Prostate gland (tissue), 2 donors: Measurements from ENCODE around the gene LUZP1. TPM values are rescaled to one million over a fixed set of nuclear protein-coding genes. Genes with fewer than 3 reads are reported as not detected.

Experiments
- DNase-seq: peaks from one replicate; pipeline ENCODE4 v3.0.0-alpha.2; 2019; ENCODE audit warnings: low spot score
- H3K27ac ChIP-seq, 2 donors: fragments of 200-600 bp; sonication (generic); 2 replicates each; pipeline ENCODE4 v1.5.1; 2017 to 2019
- H3K27me3 ChIP-seq: fragments of 200-600 bp; sonication (generic); replicated peaks from 2 replicates; pipeline ENCODE4 v1.5.1; 2019; ENCODE audit not compliant: insufficient read depth
- H3K36me3 ChIP-seq, 2 donors: fragments of 200-600 bp; sonication (generic); 1 replicate in 1 of 2; 2 replicates in 1 of 2; pipeline versions ENCODE4 v1.5.1 to v1.8.1; 2017 to 2019
- H3K4me1 ChIP-seq: fragments of 200-600 bp; sonication (generic); replicated peaks from 2 replicates; pipeline ENCODE4 v1.5.1; 2019
- H3K4me3 ChIP-seq, 2 donors: fragments of 200-600 bp; sonication (generic); 2 replicates each; pipeline ENCODE4 v1.5.1; 2017 to 2019
- H3K9me3 ChIP-seq: fragments of 200-600 bp; sonication (generic); 2 replicates; pipeline ENCODE4 v1.5.1; 2017
- POLR2A ChIP-seq: fragments of 450-650 bp; IDR thresholded peaks from one replicate; pipeline ENCODE4 v1.6.1; 2016; ENCODE audit warnings: antibody characterized with exemption, mild to moderate bottlenecking
- POLR2AphosphoS5 ChIP-seq: sonication (generic); formaldehyde crosslinking; IDR thresholded peaks from one replicate; pipeline ENCODE4 v1.6.1; 2017; ENCODE audit warnings: antibody characterized with exemption
- WGBS: methylation state at CpG from one replicate; pipeline ENCODE4 v1.1.5; 2018; 5-methylcytosine and 5-hydroxymethylcytosine counted together
- intact Hi-C: fragments of 100-400 bp; cut with DNase I; formaldehyde crosslinking; loops from one replicate; pipeline ENCODE4 v1.14.2; 2022
- total RNA-seq, 2 donors: library from RNA; depleted of rRNA; stranded (reverse); fragments of >200 nt; gene quantifications; one replicate each; pipeline ENCODE4 v1.1.0, GENCODE V29; 2016
- TF ChIP-seq, protein P1 (sequence below), 4 experiments: fragments of 200-600 bp in 2 of 4; fragments of 450-650 bp in 2 of 4; sonication (generic) in 2 of 4; IDR thresholded peaks; 1 replicate in 3 of 4; 2 replicates in 1 of 4; pipeline ENCODE4 v1.5.1; 2016 to 2019; ENCODE audit warnings: antibody characterized with exemption in 4 of 4, mild to moderate bottlenecking in 2 of 4, moderate library complexity in 2 of 4

LUZP1 gene
- total RNA-seq, 2 donors from 2014 or later, result 16.9 to 17.5 TPM

DNA sequence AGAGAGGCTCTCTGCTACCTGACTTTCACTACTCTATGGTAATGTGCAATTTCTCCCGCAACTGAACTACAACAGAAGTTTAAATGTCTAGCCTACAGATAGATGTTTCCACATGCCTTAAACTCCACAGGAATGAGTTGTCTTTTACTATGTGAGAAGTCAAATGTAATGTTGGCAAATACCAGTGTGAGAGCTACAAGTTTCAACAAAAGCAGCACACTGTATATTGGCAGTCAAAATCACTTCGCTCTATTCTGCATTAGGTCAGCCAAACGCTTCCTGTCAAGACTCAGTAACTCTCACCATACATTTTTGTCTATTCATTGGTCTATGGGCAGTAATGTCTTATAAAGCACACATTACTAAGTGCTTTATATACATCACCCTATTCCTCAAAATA, 41.9 kb downstream of the LUZP1 start:
- 60% methylated on average over 3 of the region's 3 CpGs for WGBS
- H3K4me1 ChIP-seq, result peaks cover 9% of the 10 kb centered on the region
- intact Hi-C loops, result no loop called here
- H3K4me3 ChIP-seq, result no peak overlapping the region
- no peak for DNase-seq
- H3K27me3 ChIP-seq, result no peaks in the 10 kb centered on the region
- TF ChIP-seq, protein P1, sequence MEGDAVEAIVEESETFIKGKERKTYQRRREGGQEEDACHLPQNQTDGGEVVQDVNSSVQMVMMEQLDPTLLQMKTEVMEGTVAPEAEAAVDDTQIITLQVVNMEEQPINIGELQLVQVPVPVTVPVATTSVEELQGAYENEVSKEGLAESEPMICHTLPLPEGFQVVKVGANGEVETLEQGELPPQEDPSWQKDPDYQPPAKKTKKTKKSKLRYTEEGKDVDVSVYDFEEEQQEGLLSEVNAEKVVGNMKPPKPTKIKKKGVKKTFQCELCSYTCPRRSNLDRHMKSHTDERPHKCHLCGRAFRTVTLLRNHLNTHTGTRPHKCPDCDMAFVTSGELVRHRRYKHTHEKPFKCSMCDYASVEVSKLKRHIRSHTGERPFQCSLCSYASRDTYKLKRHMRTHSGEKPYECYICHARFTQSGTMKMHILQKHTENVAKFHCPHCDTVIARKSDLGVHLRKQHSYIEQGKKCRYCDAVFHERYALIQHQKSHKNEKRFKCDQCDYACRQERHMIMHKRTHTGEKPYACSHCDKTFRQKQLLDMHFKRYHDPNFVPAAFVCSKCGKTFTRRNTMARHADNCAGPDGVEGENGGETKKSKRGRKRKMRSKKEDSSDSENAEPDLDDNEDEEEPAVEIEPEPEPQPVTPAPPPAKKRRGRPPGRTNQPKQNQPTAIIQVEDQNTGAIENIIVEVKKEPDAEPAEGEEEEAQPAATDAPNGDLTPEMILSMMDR (IDR thresholded peaks at IDR 0.05), result no peak
- TF ChIP-seq POLR2A (no peak), POLR2AphosphoS5 (peak; percentile 51)
- no peak overlapping the region for H3K27ac ChIP-seq
- H3K36me3 ChIP-seq, result no peaks in the 10 kb centered on the region
- no peaks in the 10 kb centered on the region for H3K9me3 ChIP-seq

DNA sequence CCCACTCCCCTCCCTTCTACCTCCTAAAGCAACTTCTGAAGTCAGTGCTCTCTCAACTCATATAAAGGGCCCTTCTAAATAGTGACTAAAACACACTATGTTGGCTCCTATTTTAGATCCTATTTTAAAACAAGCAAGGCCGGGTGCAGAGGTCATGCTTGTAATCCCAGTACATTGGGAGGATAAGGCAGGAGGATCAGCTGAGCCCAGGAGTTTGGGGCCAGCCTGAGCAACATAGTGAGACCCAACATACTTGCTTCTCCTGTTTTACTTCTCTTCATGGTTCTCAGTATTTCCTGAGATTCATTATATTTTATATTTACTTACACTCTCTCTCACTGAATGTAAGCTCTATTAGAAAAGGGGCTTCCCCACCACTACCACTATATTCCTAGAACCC, 42.5 kb downstream of the LUZP1 start:
- WGBS, result 60% methylated on average over 1 of the region's 1 CpG
- Histone ChIP-seq H3K27ac (no peak overlapping the region), H3K36me3 (no peaks in the 10 kb centered on the region), H3K27me3 (no peaks in the 10 kb centered on the region), H3K9me3 (no peaks in the 10 kb centered on the region), H3K4me1 (peaks cover 9% of the 10 kb centered on the region), H3K4me3 (no peak overlapping the region)
- no peak for TF ChIP-seq POLR2A
- no peak for DNase-seq
- intact Hi-C loops, result no loop called here

DNA sequence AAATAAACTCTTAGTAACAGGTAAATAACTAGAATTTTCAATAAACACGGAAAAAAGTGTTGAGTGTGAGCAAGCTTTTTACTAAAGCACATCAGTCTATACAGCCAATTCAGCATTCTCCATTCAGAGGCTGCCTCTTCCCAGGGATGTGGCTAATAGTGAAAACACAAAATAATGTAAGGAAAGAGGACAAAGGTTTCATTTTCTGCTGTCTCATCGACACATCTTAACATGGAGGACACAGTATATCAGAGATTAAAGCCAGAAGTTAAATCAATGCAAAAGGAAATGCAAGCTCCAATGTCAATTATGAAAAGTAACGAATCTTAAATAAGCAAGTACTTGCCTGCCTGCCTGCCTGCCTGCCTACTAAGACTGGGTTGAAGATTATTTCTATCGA, 43.2 kb downstream of the LUZP1 start:
- no peaks in the 10 kb centered on the region for H3K36me3 ChIP-seq
- WGBS, result 64% methylated on average over 4 of the region's 4 CpGs
- H3K27ac ChIP-seq, result no peak overlapping the region
- no peak overlapping the region for H3K4me3 ChIP-seq
- TF ChIP-seq, protein P1 (IDR thresholded peaks at IDR 0.05), result no peak
- no peak for TF ChIP-seq POLR2A
- no peak for TF ChIP-seq POLR2AphosphoS5
- no peaks in the 10 kb centered on the region for H3K9me3 ChIP-seq
- DNase-seq, result no peak
- intact Hi-C loops, result no loop called here
- H3K27me3 ChIP-seq, result no peaks in the 10 kb centered on the region
- H3K4me1 ChIP-seq, result peaks cover 9% of the 10 kb centered on the region

DNA sequence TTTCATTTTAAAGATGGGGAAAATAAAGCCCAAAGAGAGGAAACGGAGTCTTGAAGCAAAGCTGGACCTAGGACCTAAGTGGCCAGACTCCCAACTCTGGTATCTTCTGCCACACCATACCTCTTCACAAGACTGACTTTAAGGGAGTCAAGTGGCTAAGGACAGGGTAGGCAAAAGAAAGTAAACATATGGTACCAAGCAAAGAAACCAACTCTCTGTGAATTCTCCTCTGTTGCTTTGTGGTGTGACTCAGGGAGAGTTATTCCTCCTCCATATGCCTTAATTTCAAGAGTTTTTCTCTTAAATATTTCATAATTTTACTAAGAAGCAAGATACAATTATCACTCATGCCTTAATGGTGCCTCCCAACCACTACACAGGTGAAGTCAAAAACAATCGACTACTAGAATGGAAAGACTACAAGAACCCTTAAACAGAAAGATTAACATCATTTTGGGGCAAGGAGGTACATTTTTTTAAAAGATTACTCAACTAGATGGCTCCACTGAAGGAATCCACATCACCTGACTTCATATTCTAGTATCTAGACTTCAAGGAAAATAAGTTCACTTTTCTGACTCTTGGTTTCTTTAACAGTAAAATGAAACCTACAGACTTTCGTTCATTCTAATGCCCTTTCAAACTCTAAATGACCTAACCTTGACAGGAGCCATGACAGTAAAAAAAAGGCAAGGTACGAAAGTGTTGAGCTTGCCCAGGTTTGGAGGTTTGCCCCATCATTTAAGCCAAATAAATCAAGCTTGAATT, 44.2 kb downstream of the LUZP1 start:
- no peaks in the 10 kb centered on the region for H3K27me3 ChIP-seq
- no peak for DNase-seq
- no peak overlapping the region for H3K27ac ChIP-seq
- no peaks in the 10 kb centered on the region for H3K36me3 ChIP-seq
- H3K4me1 ChIP-seq, result peaks cover 11% of the 10 kb centered on the region
- H3K4me3 ChIP-seq, result no peak overlapping the region
- 91% methylated on average over 4 of the region's 4 CpGs for WGBS
- no peaks in the 10 kb centered on the region for H3K9me3 ChIP-seq
- intact Hi-C loops, result no loop called here
- TF ChIP-seq, protein P1 (IDR thresholded peaks at IDR 0.05), result no peak
- TF ChIP-seq POLR2A (no peak), POLR2AphosphoS5 (no peak)

DNA sequence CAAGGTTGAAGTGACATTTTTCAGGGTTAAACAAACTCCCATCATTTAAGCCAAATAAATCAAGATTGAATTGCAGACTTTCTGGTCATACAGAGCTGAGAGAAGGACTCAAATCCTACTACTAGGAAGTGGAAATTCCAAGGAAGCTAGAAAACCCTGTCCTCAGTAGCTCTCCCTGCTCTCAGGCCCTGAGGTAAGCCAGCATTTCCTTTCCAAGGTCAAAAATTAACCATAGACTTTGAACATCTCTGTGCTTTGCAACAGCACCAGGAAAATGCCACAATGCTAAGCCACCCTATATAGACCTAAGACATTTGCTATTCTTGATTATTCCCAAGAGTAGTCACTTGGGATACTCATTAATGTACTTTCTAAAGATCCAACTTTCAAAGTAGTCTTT, 45.1 kb downstream of the LUZP1 start:
- intact Hi-C loops, result no loop called here
- TF ChIP-seq POLR2AphosphoS5, result no peak
- TF ChIP-seq, protein P1 (IDR thresholded peaks at IDR 0.05), result no peak
- TF ChIP-seq POLR2A, result no peak
- no peaks in the 10 kb centered on the region for H3K27me3 ChIP-seq

More for the DNA sequence above, 45.1 kb downstream of the LUZP1 start:
- Histone ChIP-seq H3K36me3 (no peaks in the 10 kb centered on the region), H3K4me3 (no peak overlapping the region), H3K9me3 (no peaks in the 10 kb centered on the region), H3K27ac (no peak overlapping the region), H3K4me1 (peaks cover 12% of the 10 kb centered on the region)
- DNase-seq, result no peak
